NT2/D1 (cell line): ENCODE data around the gene SNCAIP.

Source experiments
- SUZ12 ChIP-seq: IDR thresholded peaks from 2 replicates; pipeline ENCODE4 v1.6.1; 2011; ENCODE audit not compliant: insufficient read length, insufficient read depth; ENCODE audit errors: extremely low read depth
- YY1 ChIP-seq: IDR thresholded peaks from 2 replicates; pipeline ENCODE4 v1.6.1; 2011; ENCODE audit not compliant: insufficient read length, insufficient read depth
- ZNF274 ChIP-seq: IDR thresholded peaks from 2 replicates; pipeline ENCODE4 v1.6.1; 2011; ENCODE audit warnings: mild to moderate bottlenecking, low read depth, low read length

DNA sequence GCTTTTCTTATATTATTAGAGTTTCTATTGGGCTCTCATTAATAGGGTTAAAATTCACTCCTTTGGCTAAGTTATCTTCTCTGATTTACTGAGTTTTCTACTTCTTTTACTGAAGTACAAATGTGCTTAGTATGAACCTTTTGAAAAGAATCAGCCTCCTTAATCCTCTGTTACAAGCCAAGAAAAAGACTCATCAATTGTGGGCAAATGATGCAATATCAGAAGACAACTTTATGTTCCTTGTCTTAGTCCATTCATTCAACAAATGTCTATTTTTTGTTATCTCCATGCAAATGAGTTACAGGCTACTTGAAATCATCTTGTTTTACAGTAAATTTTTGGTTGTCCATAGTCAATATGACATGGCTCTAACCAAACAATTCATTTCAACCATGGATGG is 40.3 kb downstream of the SNCAIP start:
- TF ChIP-seq YY1 (no peak), SUZ12 (no peak), ZNF274 (no peak)
